HFFc6 (cell line): ENCODE data around the gene SPTB. TPM values are rescaled to one million over a fixed set of nuclear protein-coding genes. Genes with fewer than 3 reads are reported as not detected.
A peak's percentile ranks its signal among the peaks of the same experiment; 100 is the strongest.

Experiments used
- DNase-seq: peaks from one replicate; pipeline ENCODE4 v3.0.0-alpha.2; 2018
- H3K27ac Mint-ChIP-seq: 2 replicates; pipeline ENCODE4 v1.8.0; 2020; ENCODE audit warnings: mild to moderate bottlenecking, mixed read lengths
- H3K27me3 Mint-ChIP-seq: 2 replicates; pipeline ENCODE4 v1.8.0; 2021; ENCODE audit warnings: mild to moderate bottlenecking, moderate library complexity, mixed read lengths; ENCODE audit not compliant: insufficient read depth
- H3K36me3 Mint-ChIP-seq: 2 replicates; pipeline ENCODE4 v1.8.0; 2021; ENCODE audit warnings: low read depth, mixed read lengths
- H3K4me1 Mint-ChIP-seq: 2 replicates; pipeline ENCODE4 v1.8.0; 2020; ENCODE audit warnings: low read depth, mixed read lengths
- H3K4me3 Mint-ChIP-seq: 2 replicates; pipeline ENCODE4 v1.8.0; 2020; ENCODE audit warnings: mild to moderate bottlenecking, moderate library complexity, mixed read lengths
- H3K9me3 Mint-ChIP-seq: 2 replicates; pipeline ENCODE4 v1.8.0; 2020; ENCODE audit warnings: mild to moderate bottlenecking, mixed read lengths
- CTCF ChIP-seq: fragments of 200-600 bp; sonication (generic); IDR thresholded peaks from 2 replicates; pipeline ENCODE4 v1.5.0; 2021; ENCODE audit warnings: antibody characterized with exemption, mild to moderate bottlenecking
- total RNA-seq, 6 experiments: library from RNA; stranded (reverse); fragmentation: NEBNext Ultra II Directional; extraction: Animal tissue kit (Norgen Biotek cat#: 25700); gene quantifications; 2 replicates in 1 of 6; 3 replicates in 5 of 6; pipeline ENCODE4 v1.2.3, GENCODE V29; 2021

Gene SPTB
- total RNA-seq, 6 experiments from 2014 or later: 0.58 to 1.1 (median 0.72) TPM

GRCh38 chr14:64801800-64802199, 77.9 kb downstream of the SPTB start:
- no peak overlapping the region for H3K27ac Mint-ChIP-seq
- peak; percentile 78 for TF ChIP-seq CTCF
- no peak overlapping the region for H3K4me3 Mint-ChIP-seq
- peak; percentile 12 for DNase-seq
- no peaks in the 10 kb centered on the region; the same call in 1 of the 2 replicates for H3K27me3 Mint-ChIP-seq
- H3K4me1 Mint-ChIP-seq: peaks cover 56% of the 10 kb centered on the region
- no peaks in the 10 kb centered on the region for H3K36me3 Mint-ChIP-seq
- H3K9me3 Mint-ChIP-seq: no peaks in the 10 kb centered on the region

DNA sequence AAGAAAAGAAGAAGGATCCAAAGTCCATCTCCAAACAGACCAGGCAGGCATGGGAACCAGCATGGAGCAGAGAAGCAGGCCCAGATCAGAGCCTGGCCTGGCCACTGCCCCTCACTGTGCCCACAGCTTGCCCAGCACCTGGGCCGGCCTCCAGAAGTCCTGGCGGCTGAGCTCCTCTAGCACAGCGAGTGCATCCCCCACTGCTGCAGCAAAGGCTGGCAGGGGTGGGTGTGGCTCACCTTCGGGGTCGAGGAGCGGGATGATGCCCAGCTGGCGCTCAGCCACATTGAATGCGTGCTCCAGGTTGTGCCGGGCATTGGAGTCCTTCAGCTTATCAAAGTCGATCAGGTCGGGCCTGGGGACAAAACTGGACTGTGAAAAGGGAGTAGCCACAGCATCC, 78.7 kb downstream of the SPTB start:
- Mint-ChIP-seq H3K9me3 (no peaks in the 10 kb centered on the region), H3K4me1 (peaks cover 48% of the 10 kb centered on the region), H3K4me3 (no peak overlapping the region), H3K27ac (no peak overlapping the region), H3K27me3 (no peaks in the 10 kb centered on the region; the same call in 1 of the 2 replicates), H3K36me3 (no peaks in the 10 kb centered on the region)
- TF ChIP-seq CTCF: no peak
- no peak for DNase-seq

GRCh38 chr14:64800000-64800399, 79.7 kb downstream of the SPTB start:
- Mint-ChIP-seq H3K27ac (peak overlapping the region; percentile 14; the same call in 1 of the 2 replicates), H3K4me1 (peaks cover 38% of the 10 kb centered on the region)
- DNase-seq: peak; percentile 48

GRCh38 chr14:64799555-64799954, 80.2 kb downstream of the SPTB start:
- Mint-ChIP-seq H3K9me3 (no peaks in the 10 kb centered on the region), H3K27me3 (no peaks in the 10 kb centered on the region; the same call in 1 of the 2 replicates), H3K4me1 (peaks cover 33% of the 10 kb centered on the region), H3K27ac (no peak overlapping the region), H3K36me3 (no peaks in the 10 kb centered on the region), H3K4me3 (no peak overlapping the region)
- TF ChIP-seq CTCF: no peak
- DNase-seq: no peak

More at GRCh38 chr14:64800000-64800399, 79.7 kb downstream of the SPTB start:
- Mint-ChIP-seq H3K36me3 (no peaks in the 10 kb centered on the region), H3K27me3 (no peaks in the 10 kb centered on the region; the same call in 1 of the 2 replicates), H3K9me3 (no peaks in the 10 kb centered on the region), H3K4me3 (no peak overlapping the region)
- peak; percentile 89 for TF ChIP-seq CTCF

DNA sequence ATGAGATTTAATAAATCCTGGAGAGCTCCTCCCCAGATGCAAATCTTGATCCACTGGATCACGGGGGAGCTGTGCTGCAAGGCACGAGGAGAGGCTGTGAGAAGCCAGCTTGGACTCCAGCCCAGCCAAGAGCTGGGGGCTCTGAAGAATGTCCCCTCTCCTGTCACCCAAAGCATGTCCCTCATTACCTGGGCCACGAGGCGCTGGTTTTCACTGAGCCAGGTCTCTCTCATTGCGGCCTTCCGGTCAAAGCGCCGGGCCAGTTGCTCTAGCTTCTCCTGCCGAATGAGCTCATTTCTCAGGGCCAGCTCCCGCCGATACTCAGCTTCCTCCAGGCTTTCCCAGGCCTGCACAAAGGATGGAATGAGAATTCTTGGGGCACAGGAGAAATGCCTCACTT, 83.3 kb downstream of the SPTB start:
- no peak overlapping the region for H3K27ac Mint-ChIP-seq

More for the DNA sequence above, 83.3 kb downstream of the SPTB start:
- no peaks in the 10 kb centered on the region; the same call in 1 of the 2 replicates for H3K27me3 Mint-ChIP-seq
- TF ChIP-seq CTCF: no peak
- H3K4me1 Mint-ChIP-seq: peaks cover 11% of the 10 kb centered on the region
- DNase-seq: no peak
- H3K36me3 Mint-ChIP-seq: no peaks in the 10 kb centered on the region
- H3K4me3 Mint-ChIP-seq: no peak overlapping the region
- no peaks in the 10 kb centered on the region for H3K9me3 Mint-ChIP-seq
